ENCODE results near the gene ZG16.

GRCh38 chr16:29816694-29817441 lies 38.8 kb downstream of the ZG16 start:
- TF ChIP-seq MAX (IDR thresholded peaks at IDR 0.05), result no peak
- TF ChIP-seq CREB1 (IDR thresholded peaks at IDR 0.05), result no peak
- no peak for TF ChIP-seq GABPA (IDR thresholded peaks at IDR 0.05; ENCODE audit: borderline replicate concordance, insufficient read depth, low read length)
- TF ChIP-seq, protein P1, sequence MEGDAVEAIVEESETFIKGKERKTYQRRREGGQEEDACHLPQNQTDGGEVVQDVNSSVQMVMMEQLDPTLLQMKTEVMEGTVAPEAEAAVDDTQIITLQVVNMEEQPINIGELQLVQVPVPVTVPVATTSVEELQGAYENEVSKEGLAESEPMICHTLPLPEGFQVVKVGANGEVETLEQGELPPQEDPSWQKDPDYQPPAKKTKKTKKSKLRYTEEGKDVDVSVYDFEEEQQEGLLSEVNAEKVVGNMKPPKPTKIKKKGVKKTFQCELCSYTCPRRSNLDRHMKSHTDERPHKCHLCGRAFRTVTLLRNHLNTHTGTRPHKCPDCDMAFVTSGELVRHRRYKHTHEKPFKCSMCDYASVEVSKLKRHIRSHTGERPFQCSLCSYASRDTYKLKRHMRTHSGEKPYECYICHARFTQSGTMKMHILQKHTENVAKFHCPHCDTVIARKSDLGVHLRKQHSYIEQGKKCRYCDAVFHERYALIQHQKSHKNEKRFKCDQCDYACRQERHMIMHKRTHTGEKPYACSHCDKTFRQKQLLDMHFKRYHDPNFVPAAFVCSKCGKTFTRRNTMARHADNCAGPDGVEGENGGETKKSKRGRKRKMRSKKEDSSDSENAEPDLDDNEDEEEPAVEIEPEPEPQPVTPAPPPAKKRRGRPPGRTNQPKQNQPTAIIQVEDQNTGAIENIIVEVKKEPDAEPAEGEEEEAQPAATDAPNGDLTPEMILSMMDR (IDR thresholded peaks at IDR 0.05; ENCODE audit: control extremely low read depth in 1 of 3, insufficient read depth in 1 of 3, low read depth in 1 of 3, low read length in 3 of 3), result peak in 1 of 3 experiments; percentile 39; a peak in 1 of 4 replicates
- TF ChIP-seq CBX5 (IDR thresholded peaks at IDR 0.05; ENCODE audit: low read depth, low read length), result no peak
- TF ChIP-seq JUND (IDR thresholded peaks at IDR 0.05; ENCODE audit: low read length), result no peak
- TF ChIP-seq POLR2A (IDR thresholded peaks at IDR 0.05; ENCODE audit: control extremely low read depth in 1 of 2, low read depth in 2 of 2, low read length in 2 of 2), result peak in 1 of 2 experiments; percentile 47; a peak in 1 of 3 replicates
- TF ChIP-seq RFX5 (IDR thresholded peaks at IDR 0.05; ENCODE audit: borderline replicate concordance, low read depth, low read length), result no peak
